H9 (cell line): ENCODE measurements around the gene CD300H. TPM values are rescaled to one million over a fixed set of nuclear protein-coding genes. Genes with fewer than 3 reads are reported as not detected.

Experiments used
- DNase-seq: peaks from one replicate; pipeline ENCODE4 v3.0.0-alpha.2; 2017
- H2AFZ ChIP-seq: one replicate; pipeline ENCODE4 v1.6.1; 2013; ENCODE audit warnings: mild to moderate bottlenecking, low read length, control low read depth, moderate library complexity
- H2AK5ac ChIP-seq: 2 replicates; pipeline ENCODE4 v1.6.1; 2013; ENCODE audit warnings: low read length, control low read depth, mixed read lengths; ENCODE audit not compliant: insufficient read length
- H2BK120ac ChIP-seq: one replicate; pipeline ENCODE4 v1.6.1; 2013; ENCODE audit warnings: low read depth, mild to moderate bottlenecking, low read length, control low read depth, inconsistent platforms; ENCODE audit not compliant: poor library complexity, severe bottlenecking
- H2BK12ac ChIP-seq: 2 replicates; pipeline ENCODE4 v1.6.1; 2013; ENCODE audit warnings: low read length, control low read depth, mixed read lengths, low read depth; ENCODE audit not compliant: insufficient read length
- H2BK15ac ChIP-seq: 2 replicates; pipeline ENCODE4 v1.6.1; 2013; ENCODE audit warnings: low read depth, low read length, control low read depth
- H2BK20ac ChIP-seq: one replicate; pipeline ENCODE4 v1.6.1; 2013; ENCODE audit warnings: low read depth, mild to moderate bottlenecking, low read length, control low read depth, inconsistent platforms; ENCODE audit not compliant: poor library complexity, severe bottlenecking
- H2BK5ac ChIP-seq: 2 replicates; pipeline ENCODE4 v1.6.1; 2013; ENCODE audit warnings: low read length, control low read depth, mixed read lengths; ENCODE audit not compliant: insufficient read length
- H3K14ac ChIP-seq: 2 replicates; pipeline ENCODE4 v1.6.1; 2013; ENCODE audit warnings: low read length, control low read depth; ENCODE audit not compliant: insufficient read depth
- H3K18ac ChIP-seq: 2 replicates; pipeline ENCODE4 v1.6.1; 2013; ENCODE audit warnings: low read depth, mild to moderate bottlenecking, mixed read lengths, low read length, control low read depth; ENCODE audit not compliant: insufficient read length
- H3K23ac ChIP-seq: 2 replicates; pipeline ENCODE4 v1.6.1; 2013; ENCODE audit warnings: low read length, control low read depth, mixed read lengths, low read depth; ENCODE audit not compliant: insufficient read length
- H3K23me2 ChIP-seq: 2 replicates; pipeline ENCODE4 v1.6.1; 2013; ENCODE audit warnings: low read depth, mild to moderate bottlenecking, mixed read lengths, low read length, control low read depth; ENCODE audit not compliant: insufficient read length, poor library complexity, severe bottlenecking
- H3K27ac ChIP-seq: 2 replicates; pipeline ENCODE4 v1.5.1; 2013; ENCODE audit warnings: low read length, control low read depth, mixed read lengths, low read depth; ENCODE audit not compliant: insufficient read length
- H3K27me3 ChIP-seq: 2 replicates; pipeline ENCODE4 v1.6.1; 2013; ENCODE audit warnings: low read length, control low read depth, inconsistent platforms; ENCODE audit not compliant: insufficient read depth
- H3K4ac ChIP-seq: 2 replicates; pipeline ENCODE4 v1.6.1; 2013; ENCODE audit warnings: low read depth, mild to moderate bottlenecking, control low read depth, inconsistent platforms, low read length, moderate library complexity
- H3K4me1 ChIP-seq: 2 replicates; pipeline ENCODE4 v1.6.1; 2013; ENCODE audit warnings: low read length, control low read depth, inconsistent platforms; ENCODE audit not compliant: insufficient read depth
- H3K4me2 ChIP-seq: 2 replicates; pipeline ENCODE4 v1.6.1; 2013; ENCODE audit warnings: low read length, control low read depth, mixed read lengths; ENCODE audit not compliant: insufficient read length, insufficient read depth
- H3K56ac ChIP-seq: 2 replicates; pipeline ENCODE4 v1.6.1; 2013; ENCODE audit warnings: low read depth, mild to moderate bottlenecking, mixed read lengths, low read length, control low read depth; ENCODE audit not compliant: insufficient read length
- H3K79me1 ChIP-seq: 2 replicates; pipeline ENCODE4 v1.6.1; 2013; ENCODE audit warnings: low read depth, mild to moderate bottlenecking, moderate library complexity, low read length, control low read depth, inconsistent platforms; ENCODE audit not compliant: insufficient read depth, poor library complexity, severe bottlenecking
- H3K79me2 ChIP-seq: 2 replicates; pipeline ENCODE4 v1.6.1; 2013; ENCODE audit warnings: low read length, control low read depth, inconsistent platforms; ENCODE audit not compliant: insufficient read depth
- H3K9ac ChIP-seq: 2 replicates; pipeline ENCODE4 v1.6.1; 2013; ENCODE audit warnings: low read length, control low read depth, mixed read lengths; ENCODE audit not compliant: insufficient read length; ENCODE audit errors: extremely low read depth
- H3K9me3 ChIP-seq: one replicate; pipeline ENCODE4 v1.6.1; 2013; ENCODE audit warnings: low read depth, low read length, inconsistent platforms; ENCODE audit not compliant: control insufficient read depth
- H3T11ph ChIP-seq: one replicate; pipeline ENCODE4 v1.6.1; 2013; ENCODE audit warnings: mild to moderate bottlenecking, low read length, control low read depth, inconsistent platforms
- H4K20me1 ChIP-seq: one replicate; pipeline ENCODE4 v1.6.1; 2013; ENCODE audit not compliant: control insufficient read depth, insufficient read length, insufficient read depth
- H4K5ac ChIP-seq: 2 replicates; pipeline ENCODE4 v1.6.1; 2013; ENCODE audit warnings: low read depth, mild to moderate bottlenecking, mixed read lengths, low read length, control low read depth; ENCODE audit not compliant: insufficient read length
- H4K8ac ChIP-seq: replicated peaks from 2 replicates; pipeline ENCODE4 v1.6.1; 2013; ENCODE audit warnings: low read length, control low read depth, mixed read lengths, low read depth; ENCODE audit not compliant: insufficient read length
- H4K91ac ChIP-seq: 2 replicates; pipeline ENCODE4 v1.6.1; 2013; ENCODE audit warnings: low read depth, mild to moderate bottlenecking, moderate library complexity, mixed read lengths, low read length, control low read depth; ENCODE audit not compliant: insufficient read length
- H3K27ac Mint-ChIP-seq, 3 experiments: 2 replicates in 2 of 3; 3 replicates in 1 of 3; pipeline ENCODE4 v1.8.0; 2020 to 2021; ENCODE audit warnings: mixed read lengths in 3 of 3, mild to moderate bottlenecking in 1 of 3, moderate library complexity in 1 of 3
- H3K27me3 Mint-ChIP-seq: 2 replicates; pipeline ENCODE4 v1.8.0; 2021; ENCODE audit warnings: low read depth, mild to moderate bottlenecking, moderate library complexity, mixed read lengths
- H3K36me3 Mint-ChIP-seq, 3 experiments: 2 replicates in 2 of 3; 3 replicates in 1 of 3; pipeline ENCODE4 v1.8.0; 2020 to 2021; ENCODE audit warnings: low read depth in 3 of 3, mixed read lengths in 3 of 3; ENCODE audit not compliant: insufficient read depth in 1 of 3
- H3K4me1 Mint-ChIP-seq, 2 experiments: 2 replicates each; pipeline ENCODE4 v1.8.0; 2020; ENCODE audit warnings: mixed read lengths in 2 of 2
- H3K4me3 Mint-ChIP-seq, 2 experiments: 2 replicates in 1 of 2; 3 replicates in 1 of 2; pipeline ENCODE4 v1.8.0; 2020 to 2021; ENCODE audit warnings: mild to moderate bottlenecking in 2 of 2, mixed read lengths in 2 of 2, moderate library complexity in 1 of 2
- H3K9me3 Mint-ChIP-seq, 2 experiments: 2 replicates in 1 of 2; 3 replicates in 1 of 2; pipeline ENCODE4 v1.8.0; 2020; ENCODE audit warnings: mild to moderate bottlenecking in 2 of 2, mixed read lengths in 2 of 2, moderate library complexity in 1 of 2
- whole genome bisulfite sequencing: extraction: QIAGEN DNeasy Blood & Tissue Kit; methylation state at CpG from one replicate; pipeline ENCODE4 v1.1.7; 2013; ENCODE audit warnings: missing lambda C conversion rate, low lambda C conversion rate, mixed read lengths; ENCODE audit not compliant: insufficient read length; ENCODE audit errors: extremely low coverage; 5-methylcytosine and 5-hydroxymethylcytosine counted together
- total RNA-seq: library from RNA; stranded (reverse); gene quantifications from 2 replicates; pipeline ENCODE4 v1.2.1, GENCODE V29; 2021
- TF ChIP-seq, protein P1 (sequence below): fragments of 200-600 bp; sonication (generic); conservative IDR thresholded peaks from 3 replicates; pipeline ENCODE4 v1.8.0; 2021; ENCODE audit warnings: antibody characterized with exemption, mild to moderate bottlenecking

Gene CD300H
- total RNA-seq, 1 experiment from 2014 or later, result not detected

- Histone ChIP-seq H4K5ac (no peak overlapping the region), H2AK5ac (no peak overlapping the region), H3K27ac (no peak overlapping the region), H2BK15ac (no peak overlapping the region), H3K18ac (no peak overlapping the region), H2BK20ac (no peak overlapping the region), H3K9me3 (no peaks in the 10 kb centered on the region), H4K91ac (no peak overlapping the region), H3K4me1 (no peaks in the 10 kb centered on the region), H4K20me1 (no peaks in the 10 kb centered on the region), H2BK12ac (no peak overlapping the region), H3K79me1 (no peaks in the 10 kb centered on the region), H3K23me2 (no peaks in the 10 kb centered on the region), H3K9ac (no peak overlapping the region), H3K4ac (no peak overlapping the region), H3K27me3 (no peaks in the 10 kb centered on the region), H3K79me2 (no peaks in the 10 kb centered on the region), H2BK120ac (no peak overlapping the region), H3T11ph (no peak overlapping the region), H4K8ac (no peak overlapping the region), H3K23ac (no peak overlapping the region), H2AFZ (no peak overlapping the region), H3K56ac (no peak overlapping the region), H3K4me2 (no peak overlapping the region), H2BK5ac (no peak overlapping the region), H3K14ac (no peak overlapping the region; the same call in 1 of the 2 replicates)
- DNase-seq, result no peak
- TF ChIP-seq, protein P1, sequence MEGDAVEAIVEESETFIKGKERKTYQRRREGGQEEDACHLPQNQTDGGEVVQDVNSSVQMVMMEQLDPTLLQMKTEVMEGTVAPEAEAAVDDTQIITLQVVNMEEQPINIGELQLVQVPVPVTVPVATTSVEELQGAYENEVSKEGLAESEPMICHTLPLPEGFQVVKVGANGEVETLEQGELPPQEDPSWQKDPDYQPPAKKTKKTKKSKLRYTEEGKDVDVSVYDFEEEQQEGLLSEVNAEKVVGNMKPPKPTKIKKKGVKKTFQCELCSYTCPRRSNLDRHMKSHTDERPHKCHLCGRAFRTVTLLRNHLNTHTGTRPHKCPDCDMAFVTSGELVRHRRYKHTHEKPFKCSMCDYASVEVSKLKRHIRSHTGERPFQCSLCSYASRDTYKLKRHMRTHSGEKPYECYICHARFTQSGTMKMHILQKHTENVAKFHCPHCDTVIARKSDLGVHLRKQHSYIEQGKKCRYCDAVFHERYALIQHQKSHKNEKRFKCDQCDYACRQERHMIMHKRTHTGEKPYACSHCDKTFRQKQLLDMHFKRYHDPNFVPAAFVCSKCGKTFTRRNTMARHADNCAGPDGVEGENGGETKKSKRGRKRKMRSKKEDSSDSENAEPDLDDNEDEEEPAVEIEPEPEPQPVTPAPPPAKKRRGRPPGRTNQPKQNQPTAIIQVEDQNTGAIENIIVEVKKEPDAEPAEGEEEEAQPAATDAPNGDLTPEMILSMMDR, result no peak
- H3K9me3 Mint-ChIP-seq, result peaks cover 0 to 2% of the 10 kb centered on the region in 2 experiments; a peak in 1 of 5 replicates
- H3K27me3 Mint-ChIP-seq, result peaks cover 11% of the 10 kb centered on the region
- no peaks in the 10 kb centered on the region for H3K36me3 Mint-ChIP-seq
- H3K4me1 Mint-ChIP-seq, result no peaks in the 10 kb centered on the region
- no peak overlapping the region for H3K27ac Mint-ChIP-seq
- WGBS, result no CpG with 5 or more reads among the region's 7 CpGs
- no peak overlapping the region for H3K4me3 Mint-ChIP-seq
Observed at GRCh38 chr17:74547264-74547663, 20.0 kb downstream of the CD300H start.
